ENCODE results near the gene THBS2.
"Not testable (repeated sequence)": the region's sequence is repeated elsewhere in the genome, so short reads cannot be mapped to it uniquely, and the experiment has no call there.

GRCh38 chr6:169214789-169215188, 38.9 kb downstream of the THBS2 start:
- not testable (repeated sequence) for TF ChIP-seq CTCF (conservative IDR thresholded peaks at IDR 0.05; ENCODE audit: low read length); EZH2phosphoT487 (IDR thresholded peaks at IDR 0.05; ENCODE audit: borderline replicate concordance)
